ENCODE results near the gene CCDC12. TPM values are rescaled to one million over a fixed set of nuclear protein-coding genes. Genes with fewer than 3 reads are reported as not detected.

The CCDC12 gene
- total and polyA plus RNA-seq, 9 of the 15 experiments (the other 6 are each of a cell fraction or from before 2014, with no cell fraction given) = 8.9 to 201 (median 86.9) TPM

- TF ChIP-seq, protein P1, sequence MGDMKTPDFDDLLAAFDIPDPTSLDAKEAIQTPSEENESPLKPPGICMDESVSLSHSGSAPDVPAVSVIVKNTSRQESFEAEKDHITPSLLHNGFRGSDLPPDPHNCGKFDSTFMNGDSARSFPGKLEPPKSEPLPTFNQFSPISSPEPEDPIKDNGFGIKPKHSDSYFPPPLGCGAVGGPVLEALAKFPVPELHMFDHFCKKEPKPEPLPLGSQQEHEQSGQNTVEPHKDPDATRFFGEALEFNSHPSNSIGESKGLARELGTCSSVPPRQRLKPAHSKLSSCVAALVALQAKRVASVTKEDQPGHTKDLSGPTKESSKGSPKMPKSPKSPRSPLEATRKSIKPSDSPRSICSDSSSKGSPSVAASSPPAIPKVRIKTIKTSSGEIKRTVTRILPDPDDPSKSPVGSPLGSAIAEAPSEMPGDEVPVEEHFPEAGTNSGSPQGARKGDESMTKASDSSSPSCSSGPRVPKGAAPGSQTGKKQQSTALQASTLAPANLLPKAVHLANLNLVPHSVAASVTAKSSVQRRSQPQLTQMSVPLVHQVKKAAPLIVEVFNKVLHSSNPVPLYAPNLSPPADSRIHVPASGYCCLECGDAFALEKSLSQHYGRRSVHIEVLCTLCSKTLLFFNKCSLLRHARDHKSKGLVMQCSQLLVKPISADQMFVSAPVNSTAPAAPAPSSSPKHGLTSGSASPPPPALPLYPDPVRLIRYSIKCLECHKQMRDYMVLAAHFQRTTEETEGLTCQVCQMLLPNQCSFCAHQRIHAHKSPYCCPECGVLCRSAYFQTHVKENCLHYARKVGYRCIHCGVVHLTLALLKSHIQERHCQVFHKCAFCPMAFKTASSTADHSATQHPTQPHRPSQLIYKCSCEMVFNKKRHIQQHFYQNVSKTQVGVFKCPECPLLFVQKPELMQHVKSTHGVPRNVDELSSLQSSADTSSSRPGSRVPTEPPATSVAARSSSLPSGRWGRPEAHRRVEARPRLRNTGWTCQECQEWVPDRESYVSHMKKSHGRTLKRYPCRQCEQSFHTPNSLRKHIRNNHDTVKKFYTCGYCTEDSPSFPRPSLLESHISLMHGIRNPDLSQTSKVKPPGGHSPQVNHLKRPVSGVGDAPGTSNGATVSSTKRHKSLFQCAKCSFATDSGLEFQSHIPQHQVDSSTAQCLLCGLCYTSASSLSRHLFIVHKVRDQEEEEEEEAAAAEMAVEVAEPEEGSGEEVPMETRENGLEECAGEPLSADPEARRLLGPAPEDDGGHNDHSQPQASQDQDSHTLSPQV (IDR thresholded peaks at IDR 0.05) = no peak
- TF ChIP-seq SPI1 (IDR thresholded peaks at IDR 0.05; ENCODE audit: borderline replicate concordance, low read depth, low read length) (peak; percentile 36; the same call in 1 of the 2 replicates), RBFOX2 (IDR thresholded peaks at IDR 0.05; ENCODE audit: low read depth, low read length) (peak; percentile 52), CXXC5 (CRISPR knock-in tag; IDR thresholded peaks at IDR 0.05) (no peak), HDAC3 (IDR thresholded peaks at IDR 0.05; ENCODE audit: borderline replicate concordance, partially characterized antibody) (no peak)
Observed at GRCh38 chr3:46974421-46975171, 1.9 kb downstream of the CCDC12 start (continued).

- peaks cover 30% of the 10 kb centered on the region for H3K9me1 ChIP-seq (ENCODE audit: control insufficient read depth, insufficient read depth, low read length)
- no TSS peak for BruUV-seq (replicated peaks)
- no peak overlapping the region for H3K27ac ChIP-seq (ENCODE audit: extremely low read depth, low read depth, low read length)
- intact Hi-C loops (cut with micrococcal nuclease) (no loop called here), in situ Hi-C loops (cut with MboI) (no loop called here)
- no peaks in the 10 kb centered on the region for H3K27me3 ChIP-seq (ENCODE audit: control insufficient read depth in 2 of 2, insufficient read depth in 2 of 2, low read length in 2 of 2)
- peaks cover 90% of the 10 kb centered on the region for H3K79me2 ChIP-seq (ENCODE audit: control insufficient read depth, insufficient read depth, low read length)
- POLR2A ChIA-PET = interaction anchor here (0.8 to 1.4 kb wide), 3 partner anchors 14 to 37 kb away, joined by 3 read pairs; no protein-coding TSS in a partner anchor
- H3K4me3 ChIP-seq = no peak overlapping the region
- H3K36me3 ChIP-seq (ENCODE audit: control insufficient read depth, insufficient read depth, low read length) = peaks cover 59% of the 10 kb centered on the region
- peaks cover 49% of the 10 kb centered on the region for H4K20me1 ChIP-seq (replicated peaks; ENCODE audit: control insufficient read depth, insufficient read depth, low read length)
- peak; percentile 87 for TF ChIP-seq ZNF121 (CRISPR knock-in tag; conservative IDR thresholded peaks at IDR 0.05)
- 0 out of 2 replicates have a peak, but pooled peaks have one; percentile 45 for TF ChIP-seq BCOR (IDR thresholded peaks at IDR 0.05)
- peak; percentile 27 for TF ChIP-seq MEIS2 (IDR thresholded peaks at IDR 0.05; ENCODE audit: partially characterized antibody)
- no peak for TF ChIP-seq CBX8 (IDR thresholded peaks at IDR 0.05; ENCODE audit: borderline replicate concordance, extremely low read depth, low read depth, low read length, poor library complexity, severe bottlenecking)
- TF ChIP-seq, protein P2, sequence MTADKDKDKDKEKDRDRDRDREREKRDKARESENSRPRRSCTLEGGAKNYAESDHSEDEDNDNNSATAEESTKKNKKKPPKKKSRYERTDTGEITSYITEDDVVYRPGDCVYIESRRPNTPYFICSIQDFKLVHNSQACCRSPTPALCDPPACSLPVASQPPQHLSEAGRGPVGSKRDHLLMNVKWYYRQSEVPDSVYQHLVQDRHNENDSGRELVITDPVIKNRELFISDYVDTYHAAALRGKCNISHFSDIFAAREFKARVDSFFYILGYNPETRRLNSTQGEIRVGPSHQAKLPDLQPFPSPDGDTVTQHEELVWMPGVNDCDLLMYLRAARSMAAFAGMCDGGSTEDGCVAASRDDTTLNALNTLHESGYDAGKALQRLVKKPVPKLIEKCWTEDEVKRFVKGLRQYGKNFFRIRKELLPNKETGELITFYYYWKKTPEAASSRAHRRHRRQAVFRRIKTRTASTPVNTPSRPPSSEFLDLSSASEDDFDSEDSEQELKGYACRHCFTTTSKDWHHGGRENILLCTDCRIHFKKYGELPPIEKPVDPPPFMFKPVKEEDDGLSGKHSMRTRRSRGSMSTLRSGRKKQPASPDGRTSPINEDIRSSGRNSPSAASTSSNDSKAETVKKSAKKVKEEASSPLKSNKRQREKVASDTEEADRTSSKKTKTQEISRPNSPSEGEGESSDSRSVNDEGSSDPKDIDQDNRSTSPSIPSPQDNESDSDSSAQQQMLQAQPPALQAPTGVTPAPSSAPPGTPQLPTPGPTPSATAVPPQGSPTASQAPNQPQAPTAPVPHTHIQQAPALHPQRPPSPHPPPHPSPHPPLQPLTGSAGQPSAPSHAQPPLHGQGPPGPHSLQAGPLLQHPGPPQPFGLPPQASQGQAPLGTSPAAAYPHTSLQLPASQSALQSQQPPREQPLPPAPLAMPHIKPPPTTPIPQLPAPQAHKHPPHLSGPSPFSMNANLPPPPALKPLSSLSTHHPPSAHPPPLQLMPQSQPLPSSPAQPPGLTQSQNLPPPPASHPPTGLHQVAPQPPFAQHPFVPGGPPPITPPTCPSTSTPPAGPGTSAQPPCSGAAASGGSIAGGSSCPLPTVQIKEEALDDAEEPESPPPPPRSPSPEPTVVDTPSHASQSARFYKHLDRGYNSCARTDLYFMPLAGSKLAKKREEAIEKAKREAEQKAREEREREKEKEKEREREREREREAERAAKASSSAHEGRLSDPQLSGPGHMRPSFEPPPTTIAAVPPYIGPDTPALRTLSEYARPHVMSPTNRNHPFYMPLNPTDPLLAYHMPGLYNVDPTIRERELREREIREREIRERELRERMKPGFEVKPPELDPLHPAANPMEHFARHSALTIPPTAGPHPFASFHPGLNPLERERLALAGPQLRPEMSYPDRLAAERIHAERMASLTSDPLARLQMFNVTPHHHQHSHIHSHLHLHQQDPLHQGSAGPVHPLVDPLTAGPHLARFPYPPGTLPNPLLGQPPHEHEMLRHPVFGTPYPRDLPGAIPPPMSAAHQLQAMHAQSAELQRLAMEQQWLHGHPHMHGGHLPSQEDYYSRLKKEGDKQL (CRISPR knock-in tag; IDR thresholded peaks at IDR 0.05; ENCODE audit: borderline replicate concordance) = no peak
- H3K4me2 ChIP-seq (ENCODE audit: insufficient read depth, low read length) = no peak overlapping the region
- no peak overlapping the region for H3K9ac ChIP-seq (ENCODE audit: insufficient read depth in 1 of 2, low read depth in 2 of 2, low read length in 2 of 2)
- no peak overlapping the region for H2AFZ ChIP-seq (ENCODE audit: low read depth, low read length)
- ATAC-seq (no peak), FAIRE-seq (no peak), DNase-seq (ENCODE audit: extremely low read depth in 1 of 4, low spot score in 3 of 4) (no peak)
- CTCF ChIA-PET (ENCODE audit: low intra/inter-chr PET ratio) = no interaction called here
- peaks cover 46 to 59% of the 10 kb centered on the region in 2 experiments for H3K4me1 ChIP-seq (replicated peaks in 1 of 2; ENCODE audit: control insufficient read depth in 2 of 2, insufficient read depth in 2 of 2, low read length in 2 of 2)
- H3K9me3 ChIP-seq (replicated peaks; ENCODE audit: control insufficient read depth, insufficient read depth, low read depth, low read length) = no peaks in the 10 kb centered on the region
- 33% methylated on average over 2 of the region's 2 CpGs for WGBS (ENCODE audit: insufficient coverage, low coverage, missing lambda C conversion rate)
Observed at GRCh38 chr3:46972396-46972795, 4.1 kb downstream of the CCDC12 start.
